ENCODE measurements around the gene KCNN1. TPM values are rescaled to one million over a fixed set of nuclear protein-coding genes. Genes with fewer than 3 reads are reported as not detected.

The KCNN1 gene
- polyA plus RNA-seq, 3 donors = not detected

- peaks cover 3 to 12% (median 5%) of the 10 kb centered on the region in 3 donors for H3K27me3 Mint-ChIP-seq (ENCODE audit: low read depth in 3 of 3)
- peaks cover 2% of the 10 kb centered on the region for H3K4me1 Mint-ChIP-seq
- Histone ChIP-seq H3K4me1 (ENCODE audit: control insufficient read depth in 1 of 2, insufficient read depth in 2 of 2, low read length in 2 of 2) (no peaks in the 10 kb centered on the region), H3K9ac (ENCODE audit: insufficient read depth, low read length, poor library complexity, severe bottlenecking) (no peak overlapping the region), H3K9me3 (replicated peaks in 1 of 2; ENCODE audit: control insufficient read depth in 1 of 2, insufficient read depth in 1 of 2, low read length in 2 of 2) (no peaks in the 10 kb centered on the region), H3K27ac (ENCODE audit: low read depth in 1 of 2, low read length in 2 of 2) (no peak overlapping the region), H4K20me1 (ENCODE audit: insufficient read depth, low read length) (no peaks in the 10 kb centered on the region), H3K4me2 (replicated peaks; ENCODE audit: extremely low read depth, low read length, poor library complexity, severe bottlenecking) (no peak overlapping the region), H3K79me2 (ENCODE audit: insufficient read depth, low read length) (no peaks in the 10 kb centered on the region), H2AFZ (ENCODE audit: insufficient read depth, low read depth, low read length, poor library complexity, severe bottlenecking) (no peak overlapping the region), H3K4me3 (replicated peaks in 1 of 3; ENCODE audit: low read depth in 2 of 3, low read length in 3 of 3) (no peak overlapping the region), H3K36me3 (replicated peaks in 1 of 2; ENCODE audit: control insufficient read depth in 1 of 2, insufficient read depth in 2 of 2, low read length in 2 of 2) (no peaks in the 10 kb centered on the region), H3K27me3 (ENCODE audit: control insufficient read depth in 2 of 2, insufficient read depth in 2 of 2, low read length in 2 of 2) (peaks cover 0 to 4% of the 10 kb centered on the region in 2 donors)
- intact Hi-C loops (cut with micrococcal nuclease) = no loop called here
- no peak for DNase-seq
- no peak overlapping the region for H3K4me3 Mint-ChIP-seq
- no peaks in the 10 kb centered on the region for H3K36me3 Mint-ChIP-seq
- WGBS (ENCODE audit: insufficient coverage) = 98% methylated on average over 23 of the region's 23 CpGs
- no peak for TF ChIP-seq CTCF (IDR thresholded peaks at IDR 0.05)
- H3K9me3 Mint-ChIP-seq = peaks cover 0 to 1% (median 0%) of the 10 kb centered on the region in 7 donors
- no peak overlapping the region for H3K27ac Mint-ChIP-seq
Measured at GRCh38 chr19:17973759-17974158, 6.9 kb downstream of the KCNN1 start.

- Mint-ChIP-seq H3K27ac (no peak overlapping the region), H3K9me3 (peaks cover 0 to 1% (median 0%) of the 10 kb centered on the region in 7 donors), H3K36me3 (no peaks in the 10 kb centered on the region), H3K27me3 (ENCODE audit: low read depth in 3 of 3) (peaks cover 4 to 14% (median 8%) of the 10 kb centered on the region in 3 donors), H3K4me3 (no peak overlapping the region), H3K4me1 (peaks cover 3% of the 10 kb centered on the region)
- Histone ChIP-seq H2AFZ (ENCODE audit: insufficient read depth, low read depth, low read length, poor library complexity, severe bottlenecking) (no peak overlapping the region), H3K4me3 (replicated peaks in 1 of 3; ENCODE audit: low read depth in 2 of 3, low read length in 3 of 3) (no peak overlapping the region), H3K4me1 (ENCODE audit: control insufficient read depth in 1 of 2, insufficient read depth in 2 of 2, low read length in 2 of 2) (peaks cover 0 to 1% of the 10 kb centered on the region in 2 donors), H3K27ac (ENCODE audit: low read depth in 1 of 2, low read length in 2 of 2) (no peak overlapping the region), H3K4me2 (replicated peaks; ENCODE audit: extremely low read depth, low read length, poor library complexity, severe bottlenecking) (no peak overlapping the region), H3K27me3 (ENCODE audit: control insufficient read depth in 2 of 2, insufficient read depth in 2 of 2, low read length in 2 of 2) (no peaks in the 10 kb centered on the region), H3K9ac (ENCODE audit: insufficient read depth, low read length, poor library complexity, severe bottlenecking) (no peak overlapping the region), H4K20me1 (ENCODE audit: insufficient read depth, low read length) (no peaks in the 10 kb centered on the region), H3K9me3 (replicated peaks in 1 of 2; ENCODE audit: control insufficient read depth in 1 of 2, insufficient read depth in 1 of 2, low read length in 2 of 2) (no peaks in the 10 kb centered on the region), H3K79me2 (ENCODE audit: insufficient read depth, low read length) (no peaks in the 10 kb centered on the region), H3K36me3 (replicated peaks in 1 of 2; ENCODE audit: control insufficient read depth in 1 of 2, insufficient read depth in 2 of 2, low read length in 2 of 2) (no peaks in the 10 kb centered on the region)
- no peak for TF ChIP-seq CTCF (IDR thresholded peaks at IDR 0.05)
- intact Hi-C loops (cut with micrococcal nuclease) = no loop called here
- DNase-seq = no peak
- 95% methylated on average over 5 of the region's 6 CpGs for WGBS (ENCODE audit: insufficient coverage)
Measured at GRCh38 chr19:17974551-17974950, 7.6 kb downstream of the KCNN1 start.

Data from CD14-positive monocyte (primary cell).